Measurements from ENCODE around the gene ADD3. TPM values are rescaled to one million over a fixed set of nuclear protein-coding genes. Genes with fewer than 3 reads are reported as not detected.

ADD3 gene
- total and polyA plus RNA-seq, 11 donors = 28.8 to 659 (median 97.1) TPM

DNA sequence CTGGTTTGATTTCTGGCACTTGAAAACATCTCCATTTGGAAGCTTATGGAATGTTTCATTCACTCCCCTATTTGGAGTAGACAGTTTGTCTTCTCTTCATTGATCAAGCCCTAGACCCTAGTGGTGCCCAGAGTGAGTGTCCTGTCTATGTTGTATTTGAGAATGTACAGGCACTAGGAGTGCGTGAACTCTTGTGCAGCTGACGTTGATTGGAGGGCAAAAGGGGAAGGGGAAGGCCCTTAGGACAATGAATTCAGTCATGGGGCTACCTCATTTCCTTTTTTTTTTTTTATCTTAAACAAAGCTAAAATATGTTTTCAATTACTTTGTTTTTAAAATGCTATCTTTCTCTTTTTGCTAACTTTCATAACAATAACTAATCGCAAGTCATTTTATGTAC, 66.5 kb downstream of the ADD3 start:
- Histone ChIP-seq H3K27ac (peak overlapping the region; percentile 32 to 90 (median 82)), H3K4me3 (peak overlapping the region in 1 of 12 donors; percentile 1), H3K36me3 (no peaks in the 10 kb centered on the region), H3K27me3 (no peaks in the 10 kb centered on the region), H3K4me1 (peaks cover 18 to 99% (median 89%) of the 10 kb centered on the region in 12 donors), H3K9me3 (no peaks in the 10 kb centered on the region)
- ATAC-seq = peak in 2 of 4 donors; percentile 28 to 38
- TF ChIP-seq, protein P1, sequence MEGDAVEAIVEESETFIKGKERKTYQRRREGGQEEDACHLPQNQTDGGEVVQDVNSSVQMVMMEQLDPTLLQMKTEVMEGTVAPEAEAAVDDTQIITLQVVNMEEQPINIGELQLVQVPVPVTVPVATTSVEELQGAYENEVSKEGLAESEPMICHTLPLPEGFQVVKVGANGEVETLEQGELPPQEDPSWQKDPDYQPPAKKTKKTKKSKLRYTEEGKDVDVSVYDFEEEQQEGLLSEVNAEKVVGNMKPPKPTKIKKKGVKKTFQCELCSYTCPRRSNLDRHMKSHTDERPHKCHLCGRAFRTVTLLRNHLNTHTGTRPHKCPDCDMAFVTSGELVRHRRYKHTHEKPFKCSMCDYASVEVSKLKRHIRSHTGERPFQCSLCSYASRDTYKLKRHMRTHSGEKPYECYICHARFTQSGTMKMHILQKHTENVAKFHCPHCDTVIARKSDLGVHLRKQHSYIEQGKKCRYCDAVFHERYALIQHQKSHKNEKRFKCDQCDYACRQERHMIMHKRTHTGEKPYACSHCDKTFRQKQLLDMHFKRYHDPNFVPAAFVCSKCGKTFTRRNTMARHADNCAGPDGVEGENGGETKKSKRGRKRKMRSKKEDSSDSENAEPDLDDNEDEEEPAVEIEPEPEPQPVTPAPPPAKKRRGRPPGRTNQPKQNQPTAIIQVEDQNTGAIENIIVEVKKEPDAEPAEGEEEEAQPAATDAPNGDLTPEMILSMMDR (IDR thresholded peaks at IDR 0.05) = no peak
- TF ChIP-seq POLR2A (IDR thresholded peaks at IDR 0.05) = no peak
- peak in 1 of 5 donors; percentile 24 for DNase-seq
- 28 to 46% (median 34%) methylated on average over 3 of the region's 3 CpGs for WGBS, 4 donors
- intact Hi-C loops (cut with DNase I) = loop anchor here in 2 of 10 donors (1.0 to 10.0 kb wide), 2 partner anchors 59 to 65 kb away; no protein-coding TSS in a partner anchor

DNA sequence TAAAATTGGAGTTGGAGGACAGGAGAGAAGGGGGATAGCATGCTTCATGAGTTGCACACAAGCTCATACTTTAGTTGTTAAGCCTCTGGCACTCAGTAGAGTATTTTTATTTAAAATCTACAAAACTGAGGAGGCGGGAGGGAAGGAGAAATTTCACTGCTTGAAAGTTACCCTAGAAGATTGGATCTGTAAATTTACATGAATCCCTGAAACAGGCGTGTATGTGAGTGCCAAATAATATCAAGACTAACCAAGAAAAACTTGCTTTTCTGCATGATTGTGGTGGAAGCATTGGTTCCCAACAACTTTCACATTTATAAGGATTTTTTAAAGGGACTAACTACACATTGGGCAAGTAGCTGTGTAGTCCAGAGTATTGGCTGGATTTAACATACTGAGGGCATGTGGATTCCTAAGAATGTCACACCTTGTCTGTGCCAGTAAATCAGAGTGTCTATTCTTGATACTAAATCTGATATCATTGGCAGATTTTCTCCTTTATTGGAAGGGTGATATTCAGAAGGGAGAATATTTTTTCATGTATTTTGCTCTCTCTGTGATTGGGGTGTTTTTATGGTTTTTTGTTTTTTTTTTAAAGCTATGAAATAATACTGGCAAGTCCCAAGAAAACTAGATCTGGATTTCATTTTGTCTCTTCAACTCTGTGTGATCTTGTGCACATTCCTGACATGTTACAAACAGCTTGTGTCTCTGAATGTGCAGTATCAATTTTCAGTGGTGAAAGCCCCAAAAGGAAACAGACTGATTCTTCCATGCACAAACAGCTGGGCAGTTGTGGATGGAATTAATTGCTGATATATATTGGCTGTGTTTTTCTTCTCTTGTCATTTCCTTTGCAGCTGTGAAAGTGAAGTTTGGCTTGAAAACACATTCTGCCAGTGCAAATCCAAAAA, 67.2 kb downstream of the ADD3 start:
- intact Hi-C loops (cut with DNase I) = loop anchor here in 5 of 10 donors (1.0 to 10.0 kb wide), 4 partner anchors 60 to 68 kb away; partner anchors contain the start of gene ADD3 (in 2 of the 5)
- TF ChIP-seq, protein P1 (IDR thresholded peaks at IDR 0.05) = no peak
- no peak for TF ChIP-seq POLR2A (IDR thresholded peaks at IDR 0.05)
- Histone ChIP-seq H3K4me3 (peak overlapping the region in 2 of 12 donors; percentile 2 to 5), H3K4me1 (peaks cover 20 to 97% (median 84%) of the 10 kb centered on the region in 12 donors), H3K9me3 (no peaks in the 10 kb centered on the region), H3K27ac (peak overlapping the region; percentile 32 to 90 (median 82)), H3K36me3 (no peaks in the 10 kb centered on the region), H3K27me3 (no peaks in the 10 kb centered on the region)
- peak in 1 of 5 donors; percentile 16 for DNase-seq
- WGBS, 4 donors = 52 to 71% (median 63%) methylated on average over 2 of the region's 2 CpGs
- peak; percentile 24 to 64 (median 55) for ATAC-seq

DNA sequence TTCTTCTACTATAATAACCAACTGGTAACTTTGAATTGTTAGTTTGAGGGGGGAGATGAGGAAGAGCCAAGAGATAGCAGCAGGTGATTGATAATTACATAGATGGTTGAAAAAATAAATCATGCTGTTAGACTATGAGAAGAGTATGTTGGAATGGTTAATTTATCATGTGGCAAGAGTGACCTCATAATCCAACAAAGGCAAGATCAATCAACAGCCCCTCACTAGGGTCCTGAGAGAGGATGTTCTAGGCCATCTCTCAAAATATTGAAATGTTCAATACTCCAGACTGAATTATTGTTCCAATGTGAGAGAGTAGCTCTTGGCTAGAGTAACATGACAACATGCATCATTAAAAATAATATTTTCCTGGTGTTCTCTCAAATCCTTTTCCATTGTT, 67.9 kb downstream of the ADD3 start:
- peak overlapping the region; percentile 20 to 90 (median 82) for H3K27ac ChIP-seq
- H3K4me3 ChIP-seq = no peak overlapping the region
- DNase-seq (no peak), ATAC-seq (no peak)
- no peaks in the 10 kb centered on the region for H3K27me3 ChIP-seq
- H3K9me3 ChIP-seq = no peaks in the 10 kb centered on the region
- peaks cover 26 to 95% (median 81%) of the 10 kb centered on the region in 12 donors for H3K4me1 ChIP-seq
- H3K36me3 ChIP-seq = no peaks in the 10 kb centered on the region
- TF ChIP-seq, protein P1 (IDR thresholded peaks at IDR 0.05) = no peak
- TF ChIP-seq POLR2A (IDR thresholded peaks at IDR 0.05) = no peak
- intact Hi-C loops (cut with DNase I) = loop anchor here in 4 of 10 donors (5.0 to 10.0 kb wide), 3 partner anchors 61 to 68 kb away; partner anchors contain the start of gene ADD3 (in 2 of the 4)

Data from heart left ventricle (tissue), 16 donors.